HCT116 (cell line): ENCODE measurements around the gene ZNF341.

Experiments used
- ATF3 ChIP-seq: IDR thresholded peaks from 2 replicates; pipeline ENCODE4 v1.6.1; 2012
- EGR1 ChIP-seq: IDR thresholded peaks from 2 replicates; pipeline ENCODE4 v1.6.1; 2012; ENCODE audit warnings: low read depth
- EZH2 ChIP-seq: fragments of 200-600 bp; sonication (generic); IDR thresholded peaks from 2 replicates; pipeline ENCODE4 v1.6.1; 2017; ENCODE audit warnings: antibody characterized with exemption, mixed run types
- EZH2phosphoT487 ChIP-seq: fragments of 200-600 bp; IDR thresholded peaks from 2 replicates; pipeline ENCODE4 v1.6.1; 2018; ENCODE audit warnings: antibody characterized with exemption, borderline replicate concordance
- JUND ChIP-seq: IDR thresholded peaks from 2 replicates; pipeline ENCODE4 v1.6.1; 2012
- MAX ChIP-seq: IDR thresholded peaks from 2 replicates; pipeline ENCODE4 v1.6.1; 2012
- POLR2A ChIP-seq: IDR thresholded peaks from 2 replicates; pipeline ENCODE4 v1.7.0; 2011; ENCODE audit warnings: borderline replicate concordance; ENCODE audit not compliant: insufficient read depth, insufficient read length; ENCODE audit errors: extremely low read depth
- POLR2AphosphoS5 ChIP-seq: IDR thresholded peaks from 2 replicates; pipeline ENCODE4 v1.6.1; 2011; ENCODE audit warnings: mild to moderate bottlenecking, low read depth, low read length, moderate library complexity
- RAD21 ChIP-seq: IDR thresholded peaks from 2 replicates; pipeline ENCODE4 v1.6.1; 2012; ENCODE audit warnings: low read depth, mild to moderate bottlenecking
- SIN3A ChIP-seq: IDR thresholded peaks from 2 replicates; pipeline ENCODE4 v1.6.1; 2012; ENCODE audit warnings: low read depth
- YY1 ChIP-seq: IDR thresholded peaks from 2 replicates; pipeline ENCODE4 v1.6.1; 2011; ENCODE audit warnings: low read length, low read depth, moderate library complexity, mild to moderate bottlenecking; ENCODE audit not compliant: insufficient replicate concordance; ENCODE audit errors: extremely low read depth
- ZFX ChIP-seq: fragments of 450-650 bp; IDR thresholded peaks from 2 replicates; pipeline ENCODE4 v1.6.1; 2017
- ZNF274 ChIP-seq: fragments of 200-500 bp; sonication (Bioruptor generic); IDR thresholded peaks from 2 replicates; pipeline ENCODE4 v1.6.1; 2014; ENCODE audit warnings: mild to moderate bottlenecking, low read depth, low read length, inconsistent platforms
- TF ChIP-seq, protein P1 (sequence below), 3 experiments: fragments of 200-600 bp in 1 of 3; sonication (generic) in 1 of 3; IDR thresholded peaks in 2 of 3; conservative IDR thresholded peaks in 1 of 3; 2 replicates each; pipeline ENCODE4 v1.5.1; 2012 to 2017; ENCODE audit warnings: low read depth in 2 of 3, low read length in 2 of 3, antibody characterized with exemption in 1 of 3, borderline replicate concordance in 1 of 3, control low read depth in 1 of 3, mild to moderate bottlenecking in 1 of 3, mixed read lengths in 1 of 3, mixed run types in 1 of 3, moderate library complexity in 1 of 3; ENCODE audit not compliant: insufficient read depth in 1 of 3

GRCh38 chr20:33839591-33839990 is 107.8 kb downstream of the ZNF341 start:
- TF ChIP-seq, protein P1, sequence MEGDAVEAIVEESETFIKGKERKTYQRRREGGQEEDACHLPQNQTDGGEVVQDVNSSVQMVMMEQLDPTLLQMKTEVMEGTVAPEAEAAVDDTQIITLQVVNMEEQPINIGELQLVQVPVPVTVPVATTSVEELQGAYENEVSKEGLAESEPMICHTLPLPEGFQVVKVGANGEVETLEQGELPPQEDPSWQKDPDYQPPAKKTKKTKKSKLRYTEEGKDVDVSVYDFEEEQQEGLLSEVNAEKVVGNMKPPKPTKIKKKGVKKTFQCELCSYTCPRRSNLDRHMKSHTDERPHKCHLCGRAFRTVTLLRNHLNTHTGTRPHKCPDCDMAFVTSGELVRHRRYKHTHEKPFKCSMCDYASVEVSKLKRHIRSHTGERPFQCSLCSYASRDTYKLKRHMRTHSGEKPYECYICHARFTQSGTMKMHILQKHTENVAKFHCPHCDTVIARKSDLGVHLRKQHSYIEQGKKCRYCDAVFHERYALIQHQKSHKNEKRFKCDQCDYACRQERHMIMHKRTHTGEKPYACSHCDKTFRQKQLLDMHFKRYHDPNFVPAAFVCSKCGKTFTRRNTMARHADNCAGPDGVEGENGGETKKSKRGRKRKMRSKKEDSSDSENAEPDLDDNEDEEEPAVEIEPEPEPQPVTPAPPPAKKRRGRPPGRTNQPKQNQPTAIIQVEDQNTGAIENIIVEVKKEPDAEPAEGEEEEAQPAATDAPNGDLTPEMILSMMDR (IDR thresholded peaks at IDR 0.05 in 2 of 3, conservative IDR thresholded peaks at IDR 0.05 in 1 of 3; ENCODE audit: borderline replicate concordance in 1 of 3, insufficient read depth in 1 of 3, low read depth in 2 of 3, low read length in 2 of 3): no peak
- TF ChIP-seq RAD21 (no peak), YY1 (no peak), POLR2A (no peak), EZH2 (no peak), POLR2AphosphoS5 (no peak), ATF3 (no peak), JUND (no peak), SIN3A (no peak), ZNF274 (no peak), EGR1 (no peak), EZH2phosphoT487 (no peak), MAX (no peak), ZFX (no peak)
